Measurements from ENCODE around the gene CNTFR. TPM values are rescaled to one million over a fixed set of nuclear protein-coding genes. Genes with fewer than 3 reads are reported as not detected.

The CNTFR gene
- total RNA-seq, 1 experiment from 2014 or later, result 4.5 TPM

- H3K4me1 ChIP-seq (ENCODE audit: insufficient read depth, low read length, poor library complexity, severe bottlenecking), result peaks cover 3% of the 10 kb centered on the region
- POLR2A ChIA-PET (ENCODE audit: low non-redundant PET), result no interaction called here
- peak overlapping the region; percentile 91 for H3K4me3 ChIP-seq (ENCODE audit: low read depth, low read length, poor library complexity, severe bottlenecking)
- CTCF ChIA-PET, result interaction anchor here (1.1 kb wide), 1 partner anchor 21 kb away, joined by 3 read pairs; no protein-coding TSS in a partner anchor
- H3K27me3 ChIP-seq (replicated peaks; ENCODE audit: insufficient read depth, low read depth, low read length, poor library complexity), result no peaks in the 10 kb centered on the region
- intact Hi-C loops (cut with micrococcal nuclease; ENCODE audit: unreplicated experiment), result loop anchor here (2.0 kb wide), 1 partner anchor 22 kb away; no protein-coding TSS in a partner anchor
- H3K27ac ChIP-seq (ENCODE audit: low read depth, low read length, poor library complexity, severe bottlenecking), result peak overlapping the region; percentile 96
- peaks cover 3% of the 10 kb centered on the region for H3K36me3 ChIP-seq (ENCODE audit: insufficient read depth, low read length, poor library complexity, severe bottlenecking)
- no peaks in the 10 kb centered on the region for H3K9me3 ChIP-seq (ENCODE audit: low read depth, low read length, poor library complexity, severe bottlenecking)
- DNase-seq (ENCODE audit: low spot score), result peak; percentile 86
- TF ChIP-seq EZH2 (IDR thresholded peaks at IDR 0.05; ENCODE audit: borderline replicate concordance, low read depth, low read length, poor library complexity, severe bottlenecking), result no peak
- TF ChIP-seq, protein P1, sequence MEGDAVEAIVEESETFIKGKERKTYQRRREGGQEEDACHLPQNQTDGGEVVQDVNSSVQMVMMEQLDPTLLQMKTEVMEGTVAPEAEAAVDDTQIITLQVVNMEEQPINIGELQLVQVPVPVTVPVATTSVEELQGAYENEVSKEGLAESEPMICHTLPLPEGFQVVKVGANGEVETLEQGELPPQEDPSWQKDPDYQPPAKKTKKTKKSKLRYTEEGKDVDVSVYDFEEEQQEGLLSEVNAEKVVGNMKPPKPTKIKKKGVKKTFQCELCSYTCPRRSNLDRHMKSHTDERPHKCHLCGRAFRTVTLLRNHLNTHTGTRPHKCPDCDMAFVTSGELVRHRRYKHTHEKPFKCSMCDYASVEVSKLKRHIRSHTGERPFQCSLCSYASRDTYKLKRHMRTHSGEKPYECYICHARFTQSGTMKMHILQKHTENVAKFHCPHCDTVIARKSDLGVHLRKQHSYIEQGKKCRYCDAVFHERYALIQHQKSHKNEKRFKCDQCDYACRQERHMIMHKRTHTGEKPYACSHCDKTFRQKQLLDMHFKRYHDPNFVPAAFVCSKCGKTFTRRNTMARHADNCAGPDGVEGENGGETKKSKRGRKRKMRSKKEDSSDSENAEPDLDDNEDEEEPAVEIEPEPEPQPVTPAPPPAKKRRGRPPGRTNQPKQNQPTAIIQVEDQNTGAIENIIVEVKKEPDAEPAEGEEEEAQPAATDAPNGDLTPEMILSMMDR (conservative IDR thresholded peaks at IDR 0.05; ENCODE audit: low read depth, low read length), result peak; percentile 91
- BruUV-seq (replicated peaks), result no TSS peak
Observed at GRCh38 chr9:34612788-34613390, 23.4 kb upstream of the CNTFR start.

DNA sequence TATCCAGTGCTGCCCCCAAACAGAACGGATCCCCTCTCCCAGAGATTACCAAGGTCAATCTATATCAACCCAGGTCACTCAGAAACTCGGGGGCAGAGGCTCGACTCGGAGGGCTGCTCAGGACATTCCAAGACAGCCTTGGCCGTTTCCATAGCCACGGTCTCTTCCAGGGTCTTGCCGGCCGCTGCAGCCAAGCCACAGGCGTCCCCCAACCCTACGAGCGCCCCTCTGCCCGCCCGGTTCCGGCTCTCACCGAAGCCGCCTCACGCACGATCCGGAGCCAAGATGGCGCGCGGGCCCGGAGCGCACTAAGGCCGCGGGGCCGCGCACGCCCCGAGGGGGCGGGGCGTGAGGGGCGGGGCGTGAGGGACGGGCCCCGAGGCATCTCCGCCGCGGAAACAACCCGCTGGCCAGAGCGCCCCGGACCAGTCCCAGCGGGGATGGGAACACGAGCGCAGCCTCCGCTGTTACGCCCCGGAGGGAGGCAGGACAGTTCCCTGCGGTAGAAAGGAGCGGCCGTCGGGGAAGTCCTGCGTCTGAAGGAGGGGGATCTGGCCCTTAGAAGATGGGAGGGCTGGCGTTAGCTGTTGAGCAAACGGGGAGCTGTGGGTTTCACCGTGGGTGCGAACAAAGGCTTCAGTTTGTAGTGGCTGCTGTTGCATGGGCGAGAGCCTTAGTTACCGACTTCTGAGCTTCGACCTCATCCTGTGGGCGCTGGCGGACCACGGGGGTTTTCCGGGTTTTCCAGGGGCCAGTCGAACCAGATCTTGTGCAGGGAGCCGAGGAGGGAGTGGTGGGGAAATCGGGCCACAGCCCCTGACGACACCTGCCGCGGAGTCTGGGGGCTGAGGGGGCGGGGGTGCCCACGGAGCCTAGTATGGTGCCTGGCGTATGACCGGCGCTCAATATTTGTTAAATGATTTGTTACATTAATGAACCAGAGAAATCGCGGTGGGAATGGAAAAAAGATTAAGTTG is 22.6 kb upstream of the CNTFR start, which contains the start of gene RPP25L:
RPP25L (minus strand) TSS at position 287 of the 977 bp plus-strand sequence. CDS start 801 bp downstream, outside the sequence.
- peaks cover 3% of the 10 kb centered on the region for H3K4me1 ChIP-seq (ENCODE audit: insufficient read depth, low read length, poor library complexity, severe bottlenecking)
- CTCF ChIA-PET, result interaction anchor here (0.8 to 1.3 kb wide), 3 partner anchors 21 to 35 kb away, joined by 3 to 5 read pairs (median 3); partner anchors contain the start of gene GALT
- no TSS peak for BruUV-seq (replicated peaks)
- intact Hi-C loops (cut with micrococcal nuclease; ENCODE audit: unreplicated experiment), result loop anchor here (2.0 kb wide), 1 partner anchor 23 kb away; no protein-coding TSS in a partner anchor
- POLR2A ChIA-PET (ENCODE audit: low non-redundant PET), result no interaction called here
- peaks cover 3% of the 10 kb centered on the region for H3K36me3 ChIP-seq (ENCODE audit: insufficient read depth, low read length, poor library complexity, severe bottlenecking)
- no peaks in the 10 kb centered on the region for H3K27me3 ChIP-seq (replicated peaks; ENCODE audit: insufficient read depth, low read depth, low read length, poor library complexity)
- H3K4me3 ChIP-seq (ENCODE audit: low read depth, low read length, poor library complexity, severe bottlenecking), result peak within 1 kb of the TSS; percentile 91
- H3K27ac ChIP-seq (ENCODE audit: low read depth, low read length, poor library complexity, severe bottlenecking), result peak within 1 kb of the TSS; percentile 96
- TF ChIP-seq, protein P1 (conservative IDR thresholded peaks at IDR 0.05; ENCODE audit: low read depth, low read length), result no peak
- no peak for TF ChIP-seq EZH2 (IDR thresholded peaks at IDR 0.05; ENCODE audit: borderline replicate concordance, low read depth, low read length, poor library complexity, severe bottlenecking)
- peak; percentile 93 for DNase-seq (ENCODE audit: low spot score)
- no peaks in the 10 kb centered on the region for H3K9me3 ChIP-seq (ENCODE audit: low read depth, low read length, poor library complexity, severe bottlenecking)

- H3K27me3 ChIP-seq (replicated peaks; ENCODE audit: insufficient read depth, low read depth, low read length, poor library complexity), result no peaks in the 10 kb centered on the region
- peaks cover 3% of the 10 kb centered on the region for H3K4me1 ChIP-seq (ENCODE audit: insufficient read depth, low read length, poor library complexity, severe bottlenecking)
- TSS peak; percentile 65 for BruUV-seq (replicated peaks)
- intact Hi-C loops (cut with micrococcal nuclease; ENCODE audit: unreplicated experiment), result no loop called here
- ChIA-PET POLR2A (ENCODE audit: low non-redundant PET) (no interaction called here), CTCF (interaction anchor here (1.3 kb wide), 1 partner anchor 36 kb away, joined by 3 read pairs; the partner anchor contains the start of gene GALT)
- DNase-seq (ENCODE audit: low spot score), result no peak
- H3K4me3 ChIP-seq (ENCODE audit: low read depth, low read length, poor library complexity, severe bottlenecking), result peak overlapping the region; percentile 91
- peak overlapping the region; percentile 96 for H3K27ac ChIP-seq (ENCODE audit: low read depth, low read length, poor library complexity, severe bottlenecking)
- H3K36me3 ChIP-seq (ENCODE audit: insufficient read depth, low read length, poor library complexity, severe bottlenecking), result peaks cover 3% of the 10 kb centered on the region
- TF ChIP-seq, protein P1 (conservative IDR thresholded peaks at IDR 0.05; ENCODE audit: low read depth, low read length), result no peak
- no peaks in the 10 kb centered on the region for H3K9me3 ChIP-seq (ENCODE audit: low read depth, low read length, poor library complexity, severe bottlenecking)
Observed at GRCh38 chr9:34611251-34611810, 21.8 kb upstream of the CNTFR start.

Data from A673 (cell line).